ENCODE results near the gene PRKG2. TPM values are rescaled to one million over a fixed set of nuclear protein-coding genes. Genes with fewer than 3 reads are reported as not detected.

PRKG2 gene
- total RNA-seq, 3 donors from 2014 or later (not counting 1 experiment from before 2014, with no cell fraction given) = 0.09 to 1.2 (median 0.15) TPM

DNA sequence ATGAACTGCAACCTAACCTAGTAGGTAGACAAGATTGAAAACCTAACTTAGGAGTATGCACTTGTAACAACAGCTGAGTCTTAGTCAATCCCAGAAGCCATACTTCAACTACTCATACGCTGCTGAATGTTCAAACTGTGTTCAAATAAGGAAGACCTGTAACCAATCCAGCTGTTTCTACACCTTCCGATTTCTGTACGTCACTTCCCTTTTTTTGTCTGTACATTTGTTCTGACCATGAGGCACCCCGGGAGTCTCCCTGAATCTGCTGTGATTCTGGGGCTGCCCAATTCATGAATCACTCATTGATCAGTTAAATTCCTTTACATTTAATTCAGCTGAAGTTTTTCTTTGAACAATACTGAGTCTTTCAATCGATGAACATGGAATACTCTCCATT lies 95.0 kb downstream of the PRKG2 start:
- Mint-ChIP-seq H3K4me1 (no peaks in the 10 kb centered on the region), H3K27ac (no peak overlapping the region), H3K4me3 (no peak overlapping the region), H3K9me3 (peaks cover 0 to 2% of the 10 kb centered on the region in 2 donors), H3K27me3 (ENCODE audit: low read depth in 2 of 2) (no peaks in the 10 kb centered on the region), H3K36me3 (no peaks in the 10 kb centered on the region)
- ATAC-seq = no peak
- Histone ChIP-seq H3K4me3 (ENCODE audit: low read length) (no peak overlapping the region), H3K27me3 (ENCODE audit: control insufficient read depth, insufficient read depth, low read length) (no peaks in the 10 kb centered on the region), H3K9me3 (ENCODE audit: control insufficient read depth, insufficient read depth, low read length) (no peaks in the 10 kb centered on the region), H3K27ac (ENCODE audit: low read length) (no peak overlapping the region), H3K36me3 (ENCODE audit: control insufficient read depth, insufficient read depth, low read length) (no peaks in the 10 kb centered on the region), H3K4me1 (ENCODE audit: control insufficient read depth, insufficient read depth, low read length) (no peaks in the 10 kb centered on the region)
- no peak for DNase-seq
- TF ChIP-seq CTCF (IDR thresholded peaks at IDR 0.05) = no peak
- intact Hi-C loops (cut with micrococcal nuclease) = no loop called here
- WGBS (ENCODE audit: insufficient coverage) = 76% methylated on average over 4 of the region's 5 CpGs

DNA sequence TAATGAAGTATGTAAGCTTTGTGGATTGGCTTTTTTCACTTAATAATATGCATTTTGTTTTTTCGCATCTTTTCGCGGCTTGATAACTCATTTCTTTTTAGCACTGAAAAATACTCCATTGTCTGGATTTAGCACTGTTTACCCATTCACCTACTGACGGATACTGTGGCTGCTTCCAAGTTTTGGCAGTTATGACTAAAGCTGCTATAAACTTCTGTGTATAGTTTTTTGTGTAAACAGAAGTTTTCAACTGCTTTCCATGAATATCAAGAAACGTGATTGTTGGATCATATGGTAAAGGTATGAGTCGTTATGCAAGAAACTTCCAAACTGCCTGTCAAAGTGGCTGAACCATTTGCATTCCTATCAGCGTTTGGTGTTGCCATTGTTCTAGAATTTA lies 96.9 kb downstream of the PRKG2 start:
- DNase-seq (no peak), ATAC-seq (no peak)
- Histone ChIP-seq H3K4me1 (ENCODE audit: control insufficient read depth, insufficient read depth, low read length) (no peaks in the 10 kb centered on the region), H3K4me3 (ENCODE audit: low read length) (no peak overlapping the region), H3K9me3 (ENCODE audit: control insufficient read depth, insufficient read depth, low read length) (no peaks in the 10 kb centered on the region), H3K27me3 (ENCODE audit: control insufficient read depth, insufficient read depth, low read length) (no peaks in the 10 kb centered on the region), H3K36me3 (ENCODE audit: control insufficient read depth, insufficient read depth, low read length) (no peaks in the 10 kb centered on the region), H3K27ac (ENCODE audit: low read length) (no peak overlapping the region)
- intact Hi-C loops (cut with micrococcal nuclease) = no loop called here
- peaks cover 0 to 2% of the 10 kb centered on the region in 2 donors for H3K9me3 Mint-ChIP-seq
- no peak overlapping the region for H3K27ac Mint-ChIP-seq
- H3K27me3 Mint-ChIP-seq (ENCODE audit: low read depth in 2 of 2) = no peaks in the 10 kb centered on the region
- H3K36me3 Mint-ChIP-seq = no peaks in the 10 kb centered on the region
- WGBS (ENCODE audit: insufficient coverage) = 91% methylated on average over 7 of the region's 7 CpGs
- H3K4me3 Mint-ChIP-seq = no peak overlapping the region
- no peak for TF ChIP-seq CTCF (IDR thresholded peaks at IDR 0.05)
- no peaks in the 10 kb centered on the region for H3K4me1 Mint-ChIP-seq

DNA sequence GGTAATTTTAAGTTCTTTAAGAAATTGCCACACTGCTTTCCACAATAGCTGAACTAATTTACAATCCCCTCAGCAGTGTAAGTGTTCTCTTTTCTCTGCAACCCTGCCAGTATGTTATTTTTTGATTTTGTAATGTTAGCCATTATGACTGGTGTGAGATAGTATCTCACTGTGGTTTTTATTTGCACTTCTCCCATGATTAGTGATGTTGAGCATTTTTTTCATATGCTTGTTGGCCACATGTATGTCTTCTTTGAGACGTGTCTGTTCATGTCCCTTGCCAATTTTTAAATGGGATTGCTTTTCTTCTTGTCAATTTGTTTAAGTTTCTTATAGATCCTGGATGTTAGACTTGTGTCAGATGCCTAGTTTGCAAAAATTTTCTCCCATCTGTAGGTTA lies 98.5 kb downstream of the PRKG2 start:
- DNase-seq = no peak
- H3K36me3 Mint-ChIP-seq = no peaks in the 10 kb centered on the region
- intact Hi-C loops (cut with micrococcal nuclease) = no loop called here
- ATAC-seq = no peak
- no peak overlapping the region for H3K4me3 Mint-ChIP-seq
- H3K27ac ChIP-seq (ENCODE audit: low read length) = no peak overlapping the region
- H3K4me1 ChIP-seq (ENCODE audit: control insufficient read depth, insufficient read depth, low read length) = no peaks in the 10 kb centered on the region
- TF ChIP-seq CTCF (IDR thresholded peaks at IDR 0.05) = no peak
- no peaks in the 10 kb centered on the region for H3K4me1 Mint-ChIP-seq
- H3K27ac Mint-ChIP-seq = no peak overlapping the region
- H3K27me3 ChIP-seq (ENCODE audit: control insufficient read depth, insufficient read depth, low read length) = no peaks in the 10 kb centered on the region
- H3K9me3 ChIP-seq (ENCODE audit: control insufficient read depth, insufficient read depth, low read length) = no peaks in the 10 kb centered on the region
- peaks cover 0 to 2% of the 10 kb centered on the region in 2 donors for H3K9me3 Mint-ChIP-seq
- no peaks in the 10 kb centered on the region for H3K36me3 ChIP-seq (ENCODE audit: control insufficient read depth, insufficient read depth, low read length)
- H3K27me3 Mint-ChIP-seq (ENCODE audit: low read depth in 2 of 2) = no peaks in the 10 kb centered on the region
- 63% methylated on average over 1 of the region's 1 CpG for WGBS (ENCODE audit: insufficient coverage)
- H3K4me3 ChIP-seq (ENCODE audit: low read length) = no peak overlapping the region

- Mint-ChIP-seq H3K4me3 (no peak overlapping the region), H3K36me3 (no peaks in the 10 kb centered on the region), H3K27ac (no peak overlapping the region), H3K9me3 (no peaks in the 10 kb centered on the region), H3K4me1 (no peaks in the 10 kb centered on the region), H3K27me3 (ENCODE audit: low read depth in 2 of 2) (no peaks in the 10 kb centered on the region)
- ATAC-seq (no peak), DNase-seq (no peak)
- no peak overlapping the region for H3K27ac ChIP-seq (ENCODE audit: low read length)
- H3K4me1 ChIP-seq (ENCODE audit: control insufficient read depth, insufficient read depth, low read length) = no peaks in the 10 kb centered on the region
- H3K27me3 ChIP-seq (ENCODE audit: control insufficient read depth, insufficient read depth, low read length) = no peaks in the 10 kb centered on the region
- H3K9me3 ChIP-seq (ENCODE audit: control insufficient read depth, insufficient read depth, low read length) = no peaks in the 10 kb centered on the region
- H3K4me3 ChIP-seq (ENCODE audit: low read length) = no peak overlapping the region
- WGBS (ENCODE audit: insufficient coverage) = 76% methylated on average over 5 of the region's 5 CpGs
- no peak for TF ChIP-seq CTCF (IDR thresholded peaks at IDR 0.05)
- intact Hi-C loops (cut with micrococcal nuclease) = no loop called here
- H3K36me3 ChIP-seq (ENCODE audit: control insufficient read depth, insufficient read depth, low read length) = no peaks in the 10 kb centered on the region
These were observed 102.0 kb downstream of the PRKG2 start for GRCh38 chr4:81113024-81113423.
